HG03439 (cell line): ENCODE measurements around the gene WLS.

Source experiments
- ATAC-seq: cut with Tn5 transposase; IDR thresholded peaks from one replicate; pipeline ENCODE4 v1.9.1; 2021; ENCODE audit warnings: mild to moderate bottlenecking, moderate library complexity; ENCODE audit not compliant: unreplicated experiment

The WLS gene

DNA sequence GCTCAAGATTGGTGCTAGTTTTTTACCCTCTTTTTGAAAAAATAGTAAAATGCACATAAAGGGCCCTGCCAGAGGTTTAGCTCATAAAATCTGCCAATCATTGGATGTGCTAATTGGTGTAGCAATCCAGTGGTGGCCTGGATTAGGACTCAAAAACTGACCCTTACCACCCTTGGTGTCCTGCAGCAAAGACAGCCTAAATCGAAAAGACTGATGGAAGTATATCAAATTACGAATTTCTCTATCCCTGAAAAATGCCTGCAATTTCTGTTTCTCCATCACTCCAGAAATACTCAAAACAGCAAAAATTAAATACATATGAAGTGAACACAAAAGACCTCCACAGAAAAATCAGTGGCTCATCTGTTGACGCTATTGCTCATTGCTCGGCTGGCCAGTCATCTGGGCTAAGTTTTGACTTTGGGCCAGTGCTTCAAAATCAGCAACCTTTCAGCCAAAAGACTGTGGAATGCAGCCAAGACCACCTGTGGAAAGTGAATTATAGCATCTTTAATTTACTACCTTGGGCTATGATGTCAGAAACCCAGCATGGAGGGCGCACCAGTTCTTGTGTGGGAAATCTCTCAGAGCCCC is 30.0 kb downstream of the WLS start:
- no peak for ATAC-seq

DNA sequence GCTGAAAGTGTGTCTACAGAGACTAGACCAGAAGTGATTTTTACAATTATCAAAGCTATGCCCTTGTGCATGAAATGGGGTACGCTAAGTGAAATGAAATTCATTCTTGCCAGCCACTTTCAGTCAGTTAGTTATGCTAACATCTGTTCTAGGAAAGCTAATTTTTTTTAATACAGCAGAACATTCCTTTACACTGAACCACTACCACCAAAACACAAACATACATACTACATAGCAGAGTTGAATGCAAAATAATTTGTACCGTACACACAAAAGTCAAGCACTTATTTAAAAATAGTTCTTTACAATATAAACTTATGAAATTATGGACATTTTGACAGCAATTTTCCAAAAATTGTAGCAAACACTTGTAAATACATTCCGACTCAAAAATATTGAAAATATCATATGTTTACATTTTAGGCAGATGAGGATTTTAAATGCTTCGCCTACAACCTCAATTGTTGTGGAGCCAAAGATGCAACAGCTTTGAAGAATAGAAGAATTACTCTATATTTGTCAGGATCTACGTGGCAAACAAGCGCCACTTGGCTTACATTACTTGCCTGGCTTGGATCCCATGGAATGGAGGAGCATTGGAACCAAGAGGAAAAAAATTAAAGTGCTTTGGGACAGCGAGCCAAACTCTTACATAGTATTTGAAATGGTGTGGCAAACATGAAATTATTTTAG is 30.6 kb downstream of the WLS start:
- no peak for ATAC-seq

GRCh38 chr1:68199603-68200002 is 32.7 kb downstream of the WLS start:
- no peak for ATAC-seq

DNA sequence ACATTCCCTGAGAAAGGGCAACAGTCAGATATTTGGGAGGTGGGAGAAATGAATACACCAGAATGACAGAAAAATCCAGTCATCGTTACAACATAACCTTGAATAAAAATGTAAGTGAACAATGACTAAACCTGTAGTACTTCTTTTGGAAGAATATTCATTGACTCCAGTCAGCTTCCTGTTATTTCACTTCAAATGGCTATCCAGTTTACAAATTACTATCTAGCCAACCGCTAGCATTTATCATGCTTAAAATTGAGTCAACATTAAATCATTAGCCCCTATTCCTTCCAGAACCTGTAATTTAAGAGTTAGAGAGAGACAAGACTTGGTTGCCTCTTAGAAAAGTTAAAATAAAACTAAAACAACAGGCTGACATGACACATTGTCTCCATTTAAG is 33.6 kb downstream of the WLS start:
- no peak for ATAC-seq

GRCh38 chr1:68197891-68198290 is 34.4 kb downstream of the WLS start:
- no peak for ATAC-seq

DNA sequence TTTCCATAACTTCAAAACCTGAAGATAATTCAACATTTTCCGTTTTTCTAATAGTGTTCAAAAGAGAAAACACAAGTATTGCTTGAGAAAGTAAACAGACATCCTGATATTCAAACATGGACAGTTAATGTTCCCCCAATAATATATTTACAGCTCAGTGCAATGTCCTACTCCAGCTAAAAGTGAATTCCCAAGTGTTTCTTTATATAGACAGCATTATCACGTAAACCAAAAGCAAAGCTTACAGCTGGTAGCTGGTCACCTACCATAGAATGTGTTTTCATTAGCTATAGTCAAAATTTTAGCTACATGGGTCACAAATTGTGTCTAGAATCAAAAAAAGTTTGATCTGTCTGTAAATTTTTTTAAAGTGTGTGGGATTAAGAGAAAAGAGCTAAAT is 34.9 kb downstream of the WLS start:
- no peak for ATAC-seq

- no peak for ATAC-seq
Observed at GRCh38 chr1:68196676-68197075, 35.6 kb downstream of the WLS start.

GRCh38 chr1:68191717-68192116 is 40.6 kb downstream of the WLS start:
- no peak for ATAC-seq

GRCh38 chr1:68188644-68189340 is 43.5 kb downstream of the WLS start:
- no peak for ATAC-seq

DNA sequence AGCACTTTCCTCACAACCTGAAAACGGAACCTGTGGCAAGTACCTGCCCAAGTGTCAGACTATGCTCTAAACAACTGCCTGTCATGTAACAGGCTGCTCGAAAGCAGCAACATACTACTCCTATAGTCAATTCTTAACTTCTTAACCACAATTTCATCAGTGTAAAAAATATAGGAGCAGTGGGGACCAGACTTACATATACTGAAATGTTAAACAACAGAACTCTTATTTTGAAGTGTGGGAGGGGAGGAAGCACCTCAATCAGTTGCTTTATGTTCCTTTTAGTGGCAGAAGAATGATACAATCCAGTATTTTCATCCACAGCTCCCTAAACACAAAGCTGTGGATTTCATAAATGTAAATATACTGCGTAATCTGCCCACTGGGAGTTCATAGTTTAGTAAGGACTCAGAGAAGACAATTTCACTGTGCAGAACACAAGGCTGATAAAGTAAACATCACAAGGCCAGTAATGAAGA is 44.2 kb downstream of the WLS start:
- peak; percentile 52 for ATAC-seq

- no peak for ATAC-seq
Observed at GRCh38 chr1:68185743-68186142, 46.6 kb downstream of the WLS start.

GRCh38 chr1:68183895-68184294 is 48.4 kb downstream of the WLS start:
- no peak for ATAC-seq

DNA sequence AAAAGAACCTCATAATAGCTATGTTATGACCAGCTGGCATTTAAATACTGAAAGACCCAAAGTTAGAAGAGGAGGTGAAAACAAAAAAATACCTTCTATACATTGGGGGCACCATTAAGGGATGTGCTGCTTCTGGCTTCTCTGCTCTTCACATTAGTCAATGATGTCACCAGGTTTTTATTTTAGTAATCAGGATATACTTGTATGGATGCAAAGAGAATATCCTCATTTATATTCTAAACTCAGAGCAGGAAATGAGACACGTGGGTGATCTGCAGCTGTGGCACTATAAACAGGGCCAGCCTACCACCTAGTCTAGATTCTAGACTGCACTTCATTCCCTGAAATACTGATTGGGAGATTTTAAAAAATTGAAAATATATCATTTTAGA is 51.2 kb downstream of the WLS start:
- ATAC-seq, result no peak

GRCh38 chr1:68180441-68181164 is 51.7 kb downstream of the WLS start:
- ATAC-seq, result no peak

- ATAC-seq, result no peak
Observed at GRCh38 chr1:68178821-68179490, 53.4 kb downstream of the WLS start.

DNA sequence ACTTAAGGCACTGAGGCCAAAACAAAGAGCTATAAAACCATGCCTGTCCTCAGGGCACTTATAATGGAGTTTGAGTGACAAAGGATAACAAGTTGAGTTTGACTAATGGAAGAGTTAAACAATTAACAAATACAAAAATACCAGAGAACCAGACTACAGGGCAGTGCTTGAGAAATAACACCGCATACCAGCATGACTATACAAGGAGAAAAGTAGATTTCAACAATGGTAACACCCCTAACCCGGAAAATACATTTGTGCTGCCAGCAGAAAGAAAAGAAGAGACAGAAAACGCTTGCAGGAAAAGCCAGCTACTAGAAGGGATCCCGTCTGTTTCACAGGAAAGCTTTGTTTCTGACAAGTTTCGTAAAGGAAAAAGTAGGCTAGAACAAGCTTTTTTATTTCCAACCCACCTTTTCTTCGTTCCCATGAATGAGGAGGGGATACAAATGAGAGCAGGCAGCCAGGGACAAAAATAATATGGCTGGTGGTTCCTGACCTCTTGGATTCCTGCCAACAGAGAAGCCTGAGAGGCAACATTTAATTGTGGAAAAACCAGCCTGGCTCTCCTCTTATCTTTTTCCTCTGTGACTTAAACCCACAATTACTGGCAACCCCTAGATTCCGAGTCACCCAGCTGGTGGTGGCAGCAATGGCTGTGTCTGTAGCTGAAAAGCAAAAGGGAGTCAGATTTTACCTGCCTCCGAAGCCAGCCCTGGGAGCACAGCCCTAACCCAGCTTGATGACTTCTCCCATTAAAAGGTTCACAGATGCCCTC is 56.5 kb downstream of the WLS start:
- ATAC-seq, result no peak

GRCh38 chr1:68174738-68175113 is 57.6 kb downstream of the WLS start:
- ATAC-seq, result no peak

DNA sequence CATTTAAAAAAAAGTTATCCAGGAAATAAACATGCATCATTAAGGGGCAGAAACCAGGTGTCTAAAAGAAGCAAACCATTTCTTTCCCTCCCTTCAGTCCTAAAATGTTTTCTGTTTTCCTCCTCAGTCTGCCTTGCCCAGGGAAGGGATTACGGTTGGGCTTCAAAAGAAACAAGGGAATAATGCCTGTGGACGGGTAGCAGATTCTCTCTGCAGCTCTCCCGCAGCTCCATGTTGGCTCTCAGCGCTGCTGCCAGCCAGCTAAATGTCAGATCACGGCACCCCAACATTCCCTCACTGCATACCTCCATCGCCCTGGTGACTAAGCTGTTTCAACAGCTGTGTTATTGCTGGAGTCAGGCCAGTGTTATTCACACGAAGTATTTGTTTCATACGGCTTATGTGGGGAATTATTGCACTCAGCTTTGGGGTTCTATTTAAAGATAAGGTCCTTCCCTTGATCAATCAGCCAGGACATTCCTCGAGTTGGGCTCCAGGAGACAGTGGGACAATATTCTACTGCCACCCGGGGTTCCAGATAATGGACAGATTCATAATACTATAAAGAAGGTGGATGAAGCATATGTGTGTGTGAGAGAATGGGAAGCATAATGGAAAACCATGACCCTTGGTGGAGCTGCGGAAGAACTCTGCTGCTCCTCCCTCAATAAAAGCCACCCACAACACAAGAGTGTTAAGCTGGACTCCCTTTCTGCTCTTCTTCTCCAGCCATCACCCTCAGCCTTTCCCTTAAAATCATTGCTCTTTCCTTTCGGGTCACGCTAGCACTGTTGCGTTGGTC is 58.2 kb downstream of the WLS start:
- ATAC-seq, result no peak

GRCh38 chr1:68173283-68173935 is 58.9 kb downstream of the WLS start:
- no peak for ATAC-seq
